OCI-LY1 (cell line): ENCODE measurements around the gene MYRF.

Experiments used
- H2AFZ ChIP-seq: fragments of 200-600 bp; sonication (generic), shearing (Covaris generic); 2 replicates; pipeline ENCODE4 v1.6.0; 2014; ENCODE audit warnings: antibody characterized with exemption, mild to moderate bottlenecking, low read length
- H3F3A ChIP-seq: fragments of 200-600 bp; sonication (generic), shearing (Covaris generic); 2 replicates; pipeline ENCODE4 v1.6.0; 2014; ENCODE audit warnings: mild to moderate bottlenecking, antibody characterized with exemption, low read length, moderate library complexity; ENCODE audit not compliant: insufficient read depth
- H3K27ac ChIP-seq: fragments of 200-600 bp; sonication (generic); 2 replicates; pipeline ENCODE4 v1.5.1; 2014; ENCODE audit warnings: low read length, mixed run types, mild to moderate bottlenecking, low read depth; ENCODE audit not compliant: poor library complexity, severe bottlenecking
- H3K27me3 ChIP-seq: fragments of 200-600 bp; sonication (generic); 2 replicates; pipeline ENCODE4 v1.6.0; 2014; ENCODE audit warnings: antibody characterized with exemption, mild to moderate bottlenecking, low read length, moderate library complexity; ENCODE audit not compliant: insufficient read depth
- H3K36me3 ChIP-seq: fragments of 200-600 bp; sonication (generic); 2 replicates; pipeline ENCODE4 v1.6.1; 2014; ENCODE audit warnings: mild to moderate bottlenecking, antibody characterized with exemption, low read length, moderate library complexity, mixed read lengths; ENCODE audit not compliant: insufficient read depth
- H3K4me1 ChIP-seq: fragments of 200-600 bp; sonication (generic); 2 replicates; pipeline ENCODE4 v1.5.1; 2014; ENCODE audit warnings: mild to moderate bottlenecking, low read length, moderate library complexity; ENCODE audit not compliant: insufficient read depth, severe bottlenecking
- H3K4me2 ChIP-seq: fragments of 200-600 bp; sonication (generic), shearing (Covaris generic); 2 replicates; pipeline ENCODE4 v1.6.1; 2014; ENCODE audit warnings: low read length
- H3K4me3 ChIP-seq: fragments of 200-600 bp; sonication (generic); 2 replicates; pipeline ENCODE4 v1.5.1; 2014; ENCODE audit warnings: low read length, low read depth, mild to moderate bottlenecking, mixed read lengths; ENCODE audit not compliant: poor library complexity, severe bottlenecking
- H3K79me2 ChIP-seq: fragments of 200-600 bp; shearing (Covaris generic); 2 replicates; pipeline ENCODE4 v1.6.1; 2016; ENCODE audit warnings: mixed run types, low read length, mixed read lengths; ENCODE audit not compliant: insufficient read depth
- H3K9ac ChIP-seq: fragments of 200-600 bp; sonication (generic), shearing (Covaris generic); 2 replicates; pipeline ENCODE4 v1.6.1; 2014; ENCODE audit warnings: mild to moderate bottlenecking, low read length, mixed read lengths
- H3K9me2 ChIP-seq: fragments of 200-600 bp; sonication (generic), shearing (Covaris generic); 2 replicates; pipeline ENCODE4 v1.6.1; 2014; ENCODE audit warnings: low read depth, mild to moderate bottlenecking, low read length, mixed read lengths
- H3K9me3 ChIP-seq: fragments of 200-600 bp; shearing (Covaris generic); 2 replicates; pipeline ENCODE4 v1.6.1; 2014; ENCODE audit warnings: low read length, mixed read lengths
- H4K20me1 ChIP-seq: fragments of 200-600 bp; sonication (generic), shearing (Covaris generic); 2 replicates; pipeline ENCODE4 v1.6.0; 2016; ENCODE audit warnings: mild to moderate bottlenecking, low read length; ENCODE audit not compliant: insufficient read depth
- CTCF ChIP-seq: fragments of 200-600 bp; sonication (generic), shearing (Covaris generic); IDR thresholded peaks from 2 replicates; pipeline ENCODE4 v1.5.1; 2017; ENCODE audit warnings: mild to moderate bottlenecking, antibody characterized with exemption, low read length, moderate library complexity, mixed read lengths
- EZH2 ChIP-seq: fragments of 200-600 bp; sonication (generic), shearing (Covaris generic); IDR thresholded peaks from 2 replicates; pipeline ENCODE4 v1.8.0; 2017; ENCODE audit warnings: borderline replicate concordance, mixed run types, mild to moderate bottlenecking, antibody characterized with exemption, low read length, moderate library complexity, mixed read lengths

Gene MYRF

GRCh38 chr11:61714916-61715315 lies 37.5 kb upstream of the MYRF start:
- peaks cover 4% of the 10 kb centered on the region; the same call in 1 of the 2 replicates for H3K27me3 ChIP-seq
- no peaks in the 10 kb centered on the region for H3F3A ChIP-seq

GRCh38 chr11:61715867-61716266 lies 36.6 kb upstream of the MYRF start:
- no peak overlapping the region for H3K27ac ChIP-seq
- no peaks in the 10 kb centered on the region for H3K9me2 ChIP-seq
- H3K9me3 ChIP-seq, result no peaks in the 10 kb centered on the region
- H3K4me3 ChIP-seq, result no peak overlapping the region
- 0 out of 2 replicates have a peak, but pooled peaks cover 4% of the 10 kb centered on the region for H3K27me3 ChIP-seq
- no peaks in the 10 kb centered on the region for H3K79me2 ChIP-seq
- no peaks in the 10 kb centered on the region for H4K20me1 ChIP-seq
- no peaks in the 10 kb centered on the region for H3F3A ChIP-seq
- no peak for TF ChIP-seq CTCF
- TF ChIP-seq EZH2, result no peak
- no peak overlapping the region for H2AFZ ChIP-seq
- no peaks in the 10 kb centered on the region for H3K36me3 ChIP-seq
- no peaks in the 10 kb centered on the region for H3K4me1 ChIP-seq
- no peak overlapping the region for H3K4me2 ChIP-seq
- H3K9ac ChIP-seq, result no peak overlapping the region

More at GRCh38 chr11:61714916-61715315, 37.5 kb upstream of the MYRF start:
- Histone ChIP-seq H3K4me1 (no peaks in the 10 kb centered on the region), H3K4me2 (no peak overlapping the region), H3K27ac (no peak overlapping the region), H3K4me3 (no peak overlapping the region), H3K9me2 (no peaks in the 10 kb centered on the region), H2AFZ (no peak overlapping the region), H3K36me3 (no peaks in the 10 kb centered on the region), H3K9ac (no peak overlapping the region), H4K20me1 (no peaks in the 10 kb centered on the region), H3K9me3 (no peaks in the 10 kb centered on the region), H3K79me2 (no peaks in the 10 kb centered on the region)
- TF ChIP-seq EZH2 (no peak), CTCF (no peak)

- Histone ChIP-seq H2AFZ (no peak overlapping the region), H3K9ac (no peak overlapping the region), H3K9me2 (no peaks in the 10 kb centered on the region), H3K4me1 (no peaks in the 10 kb centered on the region), H3K27me3 (0 out of 2 replicates have a peak, but pooled peaks cover 4% of the 10 kb centered on the region), H3K79me2 (no peaks in the 10 kb centered on the region), H3K9me3 (no peaks in the 10 kb centered on the region), H4K20me1 (no peaks in the 10 kb centered on the region), H3K27ac (no peak overlapping the region), H3K4me3 (no peak overlapping the region), H3F3A (no peaks in the 10 kb centered on the region), H3K4me2 (no peak overlapping the region), H3K36me3 (no peaks in the 10 kb centered on the region)
- TF ChIP-seq CTCF, result no peak
- no peak for TF ChIP-seq EZH2
Observed at GRCh38 chr11:61716478-61717285, 35.8 kb upstream of the MYRF start.
